K562 (cell line): ENCODE results near the gene RAP1GDS1. TPM values are rescaled to one million over a fixed set of nuclear protein-coding genes. Genes with fewer than 3 reads are reported as not detected.
A peak's percentile ranks its signal among the peaks of the same experiment; 100 is the strongest.

Experiments used
- CBX3 ChIP-seq, 2 experiments: IDR thresholded peaks; 1 replicate in 1 of 2; 2 replicates in 1 of 2; pipeline ENCODE4 v1.6.1; 2012; ENCODE audit warnings: inconsistent platforms in 2 of 2, low read length in 2 of 2, borderline replicate concordance in 1 of 2, control low read depth in 1 of 2
- CBX5 ChIP-seq: IDR thresholded peaks from 2 replicates; pipeline ENCODE4 v1.6.1; 2014; ENCODE audit warnings: low read depth, borderline replicate concordance
- CREB1 ChIP-seq, 2 experiments: sonication (generic) in 1 of 2; formaldehyde crosslinking in 1 of 2; IDR thresholded peaks; 2 replicates each; pipeline versions ENCODE4 v1.6.1 to v1.8.0; 2012 to 2022; ENCODE audit warnings: inconsistent platforms in 1 of 2, mild to moderate bottlenecking in 1 of 2, missing genetic modification reagents in 1 of 2, moderate library complexity in 1 of 2
- ETS2 ChIP-seq: IDR thresholded peaks from 2 replicates; pipeline ENCODE4 v1.6.1; 2016; ENCODE audit warnings: borderline replicate concordance, missing genetic modification characterization, mild to moderate bottlenecking, moderate library complexity, missing compliant biosample characterization; ENCODE audit not compliant: poor library complexity, severe bottlenecking
- ETV5 ChIP-seq: sonication (generic); formaldehyde crosslinking; IDR thresholded peaks from 2 replicates; pipeline ENCODE4 v1.4.0; 2020; ENCODE audit warnings: low read depth, mild to moderate bottlenecking, missing genetic modification reagents
- KLF10 ChIP-seq: fragments of 250-450 bp; sonication (Bioruptor Pico); IDR thresholded peaks from 2 replicates; pipeline ENCODE4 v1.6.1; 2021; ENCODE audit warnings: matching md5 sums
- KLF16 ChIP-seq: IDR thresholded peaks from 2 replicates; pipeline ENCODE4 v1.6.1; 2016; ENCODE audit warnings: antibody characterized with exemption
- MCM7 ChIP-seq, 2 experiments: fragments of 450-650 bp; IDR thresholded peaks; 2 replicates each; pipeline ENCODE4 v1.6.1; 2016 to 2018
- NR2C2 ChIP-seq, 2 experiments: fragments of 200-800 bp in 1 of 2; sonication (Bioruptor generic) in 1 of 2; sonication (generic) in 1 of 2; formaldehyde crosslinking in 1 of 2; IDR thresholded peaks; 2 replicates each; pipeline versions ENCODE4 v1.6.1 to v1.8.0; 2016 to 2022; ENCODE audit warnings: mild to moderate bottlenecking in 1 of 2, missing compliant biosample characterization in 1 of 2, missing genetic modification characterization in 1 of 2, missing genetic modification reagents in 1 of 2
- PML ChIP-seq: IDR thresholded peaks from 2 replicates; pipeline ENCODE4 v1.6.1; 2012; ENCODE audit warnings: low read length, inconsistent platforms
- POLR3G ChIP-seq: IDR thresholded peaks from 2 replicates; pipeline ENCODE4 v1.6.1; 2011; ENCODE audit not compliant: insufficient read length, insufficient replicate concordance; ENCODE audit errors: extremely low read depth
- PTTG1 ChIP-seq: fragments of 450-650 bp; IDR thresholded peaks from 2 replicates; pipeline ENCODE4 v1.6.1; 2016; ENCODE audit warnings: low read depth, mild to moderate bottlenecking, missing genetic modification characterization, missing compliant biosample characterization
- RBM25 ChIP-seq: fragments of 200-400 bp; formaldehyde crosslinking; IDR thresholded peaks from 2 replicates; pipeline ENCODE4 v1.6.1; 2018; ENCODE audit warnings: low read length, low read depth, moderate library complexity; ENCODE audit not compliant: severe bottlenecking
- RBM34 ChIP-seq: fragments of 200-400 bp; formaldehyde crosslinking; IDR thresholded peaks from 2 replicates; pipeline ENCODE4 v1.6.1; 2018; ENCODE audit warnings: low read length, borderline replicate concordance; ENCODE audit not compliant: insufficient read depth
- SMARCE1 ChIP-seq: fragments of 450-650 bp; IDR thresholded peaks from 2 replicates; pipeline ENCODE4 v1.7.1; 2016; ENCODE audit warnings: mild to moderate bottlenecking
- SOX6 ChIP-seq: fragments of 450-650 bp; IDR thresholded peaks from 2 replicates; pipeline ENCODE4 v1.6.1; 2014; ENCODE audit warnings: mild to moderate bottlenecking
- STAG1 ChIP-seq: sonication (generic); formaldehyde crosslinking; IDR thresholded peaks from 2 replicates; pipeline ENCODE4 v1.5.0; 2020; ENCODE audit warnings: missing genetic modification reagents, borderline replicate concordance
- TEAD1 ChIP-seq, 2 experiments: fragments of 450-650 bp in 1 of 2; sonication (generic) in 1 of 2; formaldehyde crosslinking; IDR thresholded peaks; 2 replicates each; pipeline versions ENCODE4 v1.4.0 to v1.8.0; 2020 to 2022; ENCODE audit warnings: mild to moderate bottlenecking in 2 of 2, missing genetic modification reagents in 1 of 2
- ZBED1 ChIP-seq: IDR thresholded peaks from 2 replicates; pipeline ENCODE4 v1.6.1; 2014
- ZNF24 ChIP-seq: fragments of 450-650 bp; IDR thresholded peaks from 2 replicates; pipeline ENCODE4 v1.6.1; 2016
- ZNF263 ChIP-seq: sonication (generic); formaldehyde crosslinking; IDR thresholded peaks from 2 replicates; pipeline ENCODE4 v1.8.0; 2022; ENCODE audit warnings: mild to moderate bottlenecking, missing genetic modification reagents, borderline replicate concordance
- ZNF316 ChIP-seq: fragments of 450-650 bp; IDR thresholded peaks from 2 replicates; pipeline ENCODE4 v1.6.1; 2016
- ZNF75A ChIP-seq: fragments of 450-650 bp; formaldehyde crosslinking; IDR thresholded peaks from 2 replicates; pipeline ENCODE4 v1.4.0; 2020; ENCODE audit warnings: mild to moderate bottlenecking
- polyA plus RNA-seq, 8 experiments: library from polyadenylated mRNA; depleted of rRNA in 4 of 8; stranded (reverse) in 5 of 8; unstranded in 3 of 8; fragments of >200 nt; fragmentation: Nextera tagmentation in 2 of 8; fragmentation: Illumina TruSeq in 1 of 8; extraction: Ambion mirVana in 2 of 8; extraction: Trizol in 1 of 8; gene quantifications; 2 replicates each; pipeline versions ENCODE4 v1.2.1 to v1.2.3, GENCODE V29; 2011 to 2014; ENCODE audit warnings: inconsistent platforms in 1 of 8, missing spikeins in 1 of 8
- total RNA-seq, 7 experiments: library from RNA; depleted of rRNA in 6 of 7; stranded (reverse); fragments of >200 nt in 6 of 7; fragmentation: Illumina TruSeq in 2 of 7; extraction: Trizol in 2 of 7; gene quantifications; 2 replicates each; pipeline versions ENCODE4 v1.2.1 to v1.2.3, GENCODE V29; 2011 to 2021; ENCODE audit warnings: low replicate concordance in 1 of 7
- TF ChIP-seq, protein P1 (sequence below), 3 experiments: IDR thresholded peaks in 2 of 3; conservative IDR thresholded peaks in 1 of 3; 2 replicates each; pipeline ENCODE4 v1.5.1; 2011 to 2012; ENCODE audit warnings: low read length in 3 of 3, mild to moderate bottlenecking in 3 of 3, control low read depth in 2 of 3, improper control_type of control experiment in 1 of 3, inconsistent platforms in 1 of 3, low read depth in 1 of 3, mixed read lengths in 1 of 3, moderate library complexity in 1 of 3; ENCODE audit not compliant: insufficient read depth in 2 of 3
- TF ChIP-seq, protein P2 (sequence below), 2 experiments: fragments of 450-650 bp; IDR thresholded peaks; 2 replicates each; pipeline ENCODE4 v1.6.1; 2016
- TF ChIP-seq, protein P3 (sequence below): fragments of 450-650 bp; formaldehyde crosslinking; IDR thresholded peaks from 2 replicates; pipeline ENCODE4 v1.4.0; 2020; ENCODE audit warnings: mild to moderate bottlenecking, moderate library complexity

RAP1GDS1 gene
- total and polyA plus RNA-seq, 9 of the 15 experiments (the other 6 are each of a cell fraction or from before 2014, with no cell fraction given): 27.2 to 55.6 (median 31.5) TPM

DNA sequence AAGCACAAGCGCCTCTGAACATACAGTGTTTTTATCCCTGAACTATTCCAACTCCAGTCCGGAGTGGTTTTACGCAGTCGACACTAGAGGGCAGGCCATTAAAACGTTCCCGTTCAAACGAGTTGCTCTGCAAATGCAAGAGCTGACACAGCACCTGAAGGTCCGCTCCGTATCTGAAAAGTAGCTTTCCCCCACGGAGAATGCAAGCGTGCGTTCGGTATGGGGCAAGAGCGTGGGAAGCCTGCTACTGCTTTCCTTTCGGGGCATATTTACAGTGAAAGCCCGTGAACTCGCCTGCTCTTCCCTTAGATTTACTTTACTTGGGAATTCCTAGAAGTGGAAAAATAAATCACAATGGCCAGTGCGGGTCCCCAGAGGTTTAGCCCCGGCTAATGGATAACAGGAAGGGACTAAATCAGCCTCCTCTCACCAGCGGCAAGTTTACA, 206.5 kb downstream of the RAP1GDS1 start (continued):
- TF ChIP-seq CREB1 (IDR thresholded peaks at IDR 0.05) (no peak), CREB1 (CRISPR knock-in tag; IDR thresholded peaks at IDR 0.05) (peak; percentile 52; the same call in 1 of the 2 replicates), STAG1 (peak; percentile 86; the same call in 1 of the 2 replicates), ZBED1 (no peak), PTTG1 (tag) (no peak), SOX6 (0 out of 2 replicates have a peak, but pooled peaks have one; percentile 37), SMARCE1 (0 out of 2 replicates have a peak, but pooled peaks have one; percentile 18), ETS2 (tag) (no peak), MCM7 (IDR thresholded peaks at IDR 0.05) (no peak), TEAD1 (CRISPR knock-in tag; IDR thresholded peaks at IDR 0.05) (peak in 1 of 2 experiments; percentile 39; a peak in 1 of 4 replicates), PML (no peak), ZNF24 (peak; percentile 20; the same call in 1 of the 2 replicates), CBX3 (IDR thresholded peaks at IDR 0.05; ENCODE audit: borderline replicate concordance in 1 of 2, low read length in 2 of 2) (peak in 1 of 2 experiments; percentile 87; a peak in 1 of 3 replicates), CBX5 (no peak), RBM34 (no peak), ZNF75A (CRISPR knock-in tag) (no peak), POLR3G (no peak), RBM25 (peak; percentile 60), KLF10 (no peak), ZNF316 (peak; percentile 81), KLF16 (0 out of 2 replicates have a peak, but pooled peaks have one; percentile 44), ETV5 (CRISPR knock-in tag) (peak; percentile 64; the same call in 1 of the 2 replicates), ZNF263 (peak; percentile 15; the same call in 1 of the 2 replicates), NR2C2 (CRISPR knock-in tag; IDR thresholded peaks at IDR 0.05) (no peak), NR2C2 (tag; IDR thresholded peaks at IDR 0.05) (no peak)
- TF ChIP-seq, protein P1, sequence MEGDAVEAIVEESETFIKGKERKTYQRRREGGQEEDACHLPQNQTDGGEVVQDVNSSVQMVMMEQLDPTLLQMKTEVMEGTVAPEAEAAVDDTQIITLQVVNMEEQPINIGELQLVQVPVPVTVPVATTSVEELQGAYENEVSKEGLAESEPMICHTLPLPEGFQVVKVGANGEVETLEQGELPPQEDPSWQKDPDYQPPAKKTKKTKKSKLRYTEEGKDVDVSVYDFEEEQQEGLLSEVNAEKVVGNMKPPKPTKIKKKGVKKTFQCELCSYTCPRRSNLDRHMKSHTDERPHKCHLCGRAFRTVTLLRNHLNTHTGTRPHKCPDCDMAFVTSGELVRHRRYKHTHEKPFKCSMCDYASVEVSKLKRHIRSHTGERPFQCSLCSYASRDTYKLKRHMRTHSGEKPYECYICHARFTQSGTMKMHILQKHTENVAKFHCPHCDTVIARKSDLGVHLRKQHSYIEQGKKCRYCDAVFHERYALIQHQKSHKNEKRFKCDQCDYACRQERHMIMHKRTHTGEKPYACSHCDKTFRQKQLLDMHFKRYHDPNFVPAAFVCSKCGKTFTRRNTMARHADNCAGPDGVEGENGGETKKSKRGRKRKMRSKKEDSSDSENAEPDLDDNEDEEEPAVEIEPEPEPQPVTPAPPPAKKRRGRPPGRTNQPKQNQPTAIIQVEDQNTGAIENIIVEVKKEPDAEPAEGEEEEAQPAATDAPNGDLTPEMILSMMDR (IDR thresholded peaks at IDR 0.05 in 2 of 3, conservative IDR thresholded peaks at IDR 0.05 in 1 of 3; ENCODE audit: insufficient read depth in 2 of 3, low read depth in 1 of 3, low read length in 3 of 3): peak; percentile 75 to 83 (median 83)
- TF ChIP-seq, protein P2, sequence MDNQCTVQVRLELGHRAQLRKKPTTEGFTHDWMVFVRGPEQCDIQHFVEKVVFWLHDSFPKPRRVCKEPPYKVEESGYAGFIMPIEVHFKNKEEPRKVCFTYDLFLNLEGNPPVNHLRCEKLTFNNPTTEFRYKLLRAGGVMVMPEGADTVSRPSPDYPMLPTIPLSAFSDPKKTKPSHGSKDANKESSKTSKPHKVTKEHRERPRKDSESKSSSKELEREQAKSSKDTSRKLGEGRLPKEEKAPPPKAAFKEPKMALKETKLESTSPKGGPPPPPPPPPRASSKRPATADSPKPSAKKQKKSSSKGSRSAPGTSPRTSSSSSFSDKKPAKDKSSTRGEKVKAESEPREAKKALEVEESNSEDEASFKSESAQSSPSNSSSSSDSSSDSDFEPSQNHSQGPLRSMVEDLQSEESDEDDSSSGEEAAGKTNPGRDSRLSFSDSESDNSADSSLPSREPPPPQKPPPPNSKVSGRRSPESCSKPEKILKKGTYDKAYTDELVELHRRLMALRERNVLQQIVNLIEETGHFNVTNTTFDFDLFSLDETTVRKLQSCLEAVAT (IDR thresholded peaks at IDR 0.05): no peak
- TF ChIP-seq, protein P3, sequence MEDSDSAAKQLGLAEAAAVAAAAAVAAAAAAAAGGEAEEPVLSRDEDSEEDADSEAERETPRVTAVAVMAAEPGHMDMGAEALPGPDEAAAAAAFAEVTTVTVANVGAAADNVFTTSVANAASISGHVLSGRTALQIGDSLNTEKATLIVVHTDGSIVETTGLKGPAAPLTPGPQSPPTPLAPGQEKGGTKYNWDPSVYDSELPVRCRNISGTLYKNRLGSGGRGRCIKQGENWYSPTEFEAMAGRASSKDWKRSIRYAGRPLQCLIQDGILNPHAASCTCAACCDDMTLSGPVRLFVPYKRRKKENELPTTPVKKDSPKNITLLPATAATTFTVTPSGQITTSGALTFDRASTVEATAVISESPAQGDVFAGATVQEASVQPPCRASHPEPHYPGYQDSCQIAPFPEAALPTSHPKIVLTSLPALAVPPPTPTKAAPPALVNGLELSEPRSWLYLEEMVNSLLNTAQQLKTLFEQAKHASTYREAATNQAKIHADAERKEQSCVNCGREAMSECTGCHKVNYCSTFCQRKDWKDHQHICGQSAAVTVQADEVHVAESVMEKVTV: peak; percentile 85
